ENCODE data around the gene ASCC1. TPM values are rescaled to one million over a fixed set of nuclear protein-coding genes. Genes with fewer than 3 reads are reported as not detected.

Gene ASCC1
- total RNA-seq, 1 donor from 2014 or later = 34.1 TPM

DNA sequence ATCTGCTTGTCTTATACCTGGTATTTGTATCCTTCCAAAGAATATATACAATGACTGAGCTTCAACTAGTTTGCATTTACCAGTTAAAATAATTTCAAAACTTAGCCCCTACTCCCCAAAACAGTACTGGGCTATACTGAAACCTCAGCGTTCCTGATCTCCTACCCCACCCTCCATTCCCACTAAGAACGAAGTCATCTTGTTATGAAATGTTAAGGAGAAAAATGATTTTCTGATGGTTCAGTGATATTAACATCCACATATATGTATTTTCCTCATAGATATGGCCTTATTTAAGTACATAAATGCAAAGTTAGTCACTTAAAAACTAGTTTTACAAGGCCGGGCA lies 29.1 kb downstream of the ASCC1 start:
- Mint-ChIP-seq H3K27ac (no peak overlapping the region), H3K27me3 (no peaks in the 10 kb centered on the region), H3K36me3 (ENCODE audit: low read depth) (peaks cover 35% of the 10 kb centered on the region), H3K4me1 (peaks cover 5% of the 10 kb centered on the region), H3K4me3 (no peak overlapping the region), H3K9me3 (peaks cover 11% of the 10 kb centered on the region)
- intact Hi-C loops (cut with micrococcal nuclease) = no loop called here
- DNase-seq = no peak

DNA sequence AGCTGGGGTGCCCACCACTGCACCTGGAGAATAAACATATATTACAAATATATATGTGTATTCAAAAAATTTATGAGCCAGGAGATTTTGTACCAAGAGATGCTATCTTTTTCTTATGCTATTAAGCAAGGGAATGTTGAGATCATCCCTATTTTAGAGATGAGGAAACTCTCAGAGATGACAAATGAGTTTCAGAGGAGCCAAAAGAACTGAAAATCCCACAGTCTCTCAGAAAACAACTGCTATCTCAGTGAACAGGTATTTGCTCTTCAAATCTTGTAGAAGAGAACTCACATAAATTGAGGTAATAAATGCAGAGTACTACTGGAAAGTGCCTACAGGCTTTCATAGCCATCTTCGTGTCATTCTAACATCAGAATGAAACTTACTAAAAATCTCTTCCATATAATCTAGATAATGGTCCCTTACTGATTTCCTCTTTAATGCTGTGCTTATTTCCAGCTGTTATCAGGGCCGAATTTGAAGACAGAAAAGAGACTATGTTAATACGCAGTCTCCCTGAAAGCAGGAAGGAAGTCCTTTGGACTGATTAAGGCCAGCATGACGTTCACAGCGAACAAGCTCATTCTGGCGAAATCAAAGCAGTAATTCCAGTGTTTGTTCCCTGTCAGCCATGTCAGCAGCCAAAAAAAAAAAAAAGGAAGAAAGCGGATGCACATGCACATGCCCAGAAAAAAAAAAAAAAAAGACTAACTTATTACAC lies 29.7 kb downstream of the ASCC1 start:
- H3K9me3 Mint-ChIP-seq = peaks cover 11% of the 10 kb centered on the region
- intact Hi-C loops (cut with micrococcal nuclease) = no loop called here
- H3K4me3 Mint-ChIP-seq = no peak overlapping the region
- no peak overlapping the region for H3K27ac Mint-ChIP-seq
- DNase-seq = no peak
- no peaks in the 10 kb centered on the region for H3K27me3 Mint-ChIP-seq
- H3K4me1 Mint-ChIP-seq = peaks cover 5% of the 10 kb centered on the region
- H3K36me3 Mint-ChIP-seq (ENCODE audit: low read depth) = peaks cover 38% of the 10 kb centered on the region

DNA sequence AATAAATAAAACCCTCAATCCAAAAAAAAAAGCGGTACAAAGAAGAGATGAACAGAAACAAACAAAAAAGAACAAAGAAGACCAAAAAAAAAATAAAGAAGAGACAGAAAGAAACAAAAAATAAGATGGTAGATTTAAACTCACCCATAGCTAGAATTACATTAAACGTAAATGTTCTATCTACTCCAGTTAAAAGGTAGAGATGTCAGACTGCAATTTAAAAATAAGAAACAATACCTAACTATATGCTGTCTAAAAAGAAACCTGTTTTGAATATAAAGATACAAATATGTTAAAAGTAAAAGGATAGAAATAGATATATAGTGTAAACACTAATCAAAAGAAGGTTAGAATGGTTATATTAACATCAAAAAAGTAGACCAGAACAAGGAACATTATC lies 31.9 kb downstream of the ASCC1 start:
- peaks cover 38% of the 10 kb centered on the region for H3K36me3 Mint-ChIP-seq (ENCODE audit: low read depth)
- DNase-seq = no peak
- no peaks in the 10 kb centered on the region for H3K27me3 Mint-ChIP-seq
- peaks cover 5% of the 10 kb centered on the region for H3K4me1 Mint-ChIP-seq
- H3K9me3 Mint-ChIP-seq = peaks cover 11% of the 10 kb centered on the region
- intact Hi-C loops (cut with micrococcal nuclease) = no loop called here
- H3K27ac Mint-ChIP-seq = no peak overlapping the region
- no peak overlapping the region for H3K4me3 Mint-ChIP-seq

DNA sequence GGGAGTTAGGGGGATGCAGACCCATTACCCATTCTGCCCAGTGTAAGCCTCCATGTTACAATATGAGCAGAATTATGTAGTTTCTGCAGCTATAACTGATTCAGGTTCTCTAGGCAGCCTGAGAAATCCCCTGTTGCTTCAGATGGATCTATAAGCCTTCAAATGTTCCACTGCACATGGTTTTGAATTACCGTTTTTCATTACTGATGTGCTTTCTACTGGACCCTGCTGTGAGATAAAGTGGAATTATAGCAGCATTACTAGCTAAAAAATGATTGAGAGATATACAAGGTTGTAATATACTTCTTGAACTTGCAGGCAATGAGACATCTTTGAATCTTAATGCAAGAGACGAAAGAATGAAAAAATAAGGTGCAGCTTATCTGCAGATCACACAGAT lies 38.6 kb downstream of the ASCC1 start:
- H3K27ac Mint-ChIP-seq = no peak overlapping the region
- no peak for DNase-seq
- no peaks in the 10 kb centered on the region for H3K27me3 Mint-ChIP-seq
- intact Hi-C loops (cut with micrococcal nuclease) = no loop called here
- no peaks in the 10 kb centered on the region for H3K9me3 Mint-ChIP-seq
- no peak overlapping the region for H3K4me3 Mint-ChIP-seq
- peaks cover 11% of the 10 kb centered on the region for H3K4me1 Mint-ChIP-seq
- peaks cover 31% of the 10 kb centered on the region for H3K36me3 Mint-ChIP-seq (ENCODE audit: low read depth)

DNA sequence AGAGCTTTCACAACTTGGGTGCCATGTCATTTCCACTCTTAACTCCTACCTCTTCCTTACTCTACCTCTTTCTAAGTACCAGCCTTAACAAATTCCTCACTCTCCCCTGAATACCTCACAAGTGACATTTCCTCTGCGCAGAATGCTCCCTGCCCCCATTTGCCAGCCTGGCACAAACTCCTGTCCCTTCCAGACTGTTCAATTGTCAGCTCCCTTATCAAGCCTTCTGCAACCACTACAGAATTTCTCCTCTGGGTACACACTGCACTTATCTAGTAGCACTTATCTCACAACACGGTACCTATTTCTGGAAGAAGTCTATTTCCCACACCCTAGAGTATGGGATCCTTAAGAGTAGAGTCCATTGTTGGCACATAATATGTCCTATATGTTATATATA lies 39.4 kb downstream of the ASCC1 start:
- Mint-ChIP-seq H3K36me3 (ENCODE audit: low read depth) (peaks cover 24% of the 10 kb centered on the region), H3K27me3 (no peaks in the 10 kb centered on the region), H3K9me3 (no peaks in the 10 kb centered on the region), H3K4me3 (no peak overlapping the region), H3K4me1 (peaks cover 12% of the 10 kb centered on the region), H3K27ac (no peak overlapping the region)
- DNase-seq = no peak
- intact Hi-C loops (cut with micrococcal nuclease) = no loop called here

DNA sequence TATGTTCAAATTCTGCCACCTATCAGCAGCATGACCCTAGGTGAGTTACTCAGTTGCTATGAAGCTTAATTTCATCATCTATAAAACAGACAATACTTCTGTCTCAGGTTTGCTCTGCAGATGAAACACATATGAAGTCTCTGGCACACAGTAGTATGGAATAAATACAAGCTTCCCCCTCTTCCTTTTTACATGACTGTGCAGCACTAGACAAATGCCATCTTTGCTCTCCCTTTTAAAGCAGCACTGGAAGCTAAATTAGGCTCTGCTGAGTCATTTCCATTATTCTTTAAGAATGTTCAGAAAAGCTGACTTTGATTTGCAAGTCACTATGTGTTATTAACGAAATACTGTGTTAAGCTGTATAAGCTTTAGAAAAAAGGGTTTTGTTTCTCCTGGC lies 40.9 kb downstream of the ASCC1 start:
- Mint-ChIP-seq H3K27me3 (no peaks in the 10 kb centered on the region), H3K4me1 (peaks cover 13% of the 10 kb centered on the region), H3K4me3 (no peak overlapping the region), H3K9me3 (no peaks in the 10 kb centered on the region), H3K36me3 (ENCODE audit: low read depth) (peaks cover 20% of the 10 kb centered on the region), H3K27ac (no peak overlapping the region)
- no peak for DNase-seq
- intact Hi-C loops (cut with micrococcal nuclease) = no loop called here

DNA sequence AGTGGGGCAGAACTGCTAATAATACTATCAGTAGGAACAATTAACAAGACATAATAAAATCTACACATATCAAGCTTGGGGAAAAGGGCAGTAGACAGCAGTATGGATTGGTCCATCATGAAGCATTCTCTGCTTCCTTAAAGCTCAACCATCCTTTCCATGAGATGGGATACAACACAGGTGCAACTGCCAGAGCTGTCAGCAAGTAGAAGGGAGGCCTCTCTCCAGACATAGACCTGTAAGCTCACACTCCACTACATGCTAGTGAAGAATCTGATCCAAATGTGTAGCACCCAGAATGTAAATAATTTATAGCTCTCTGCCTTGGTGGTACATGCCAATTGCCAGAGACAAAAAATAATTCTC lies 41.8 kb downstream of the ASCC1 start:
- Mint-ChIP-seq H3K4me1 (peaks cover 13% of the 10 kb centered on the region), H3K27me3 (no peaks in the 10 kb centered on the region), H3K36me3 (ENCODE audit: low read depth) (peaks cover 18% of the 10 kb centered on the region), H3K4me3 (no peak overlapping the region), H3K27ac (peak overlapping the region; percentile 25), H3K9me3 (no peaks in the 10 kb centered on the region)
- DNase-seq = no peak
- intact Hi-C loops (cut with micrococcal nuclease) = no loop called here

DNA sequence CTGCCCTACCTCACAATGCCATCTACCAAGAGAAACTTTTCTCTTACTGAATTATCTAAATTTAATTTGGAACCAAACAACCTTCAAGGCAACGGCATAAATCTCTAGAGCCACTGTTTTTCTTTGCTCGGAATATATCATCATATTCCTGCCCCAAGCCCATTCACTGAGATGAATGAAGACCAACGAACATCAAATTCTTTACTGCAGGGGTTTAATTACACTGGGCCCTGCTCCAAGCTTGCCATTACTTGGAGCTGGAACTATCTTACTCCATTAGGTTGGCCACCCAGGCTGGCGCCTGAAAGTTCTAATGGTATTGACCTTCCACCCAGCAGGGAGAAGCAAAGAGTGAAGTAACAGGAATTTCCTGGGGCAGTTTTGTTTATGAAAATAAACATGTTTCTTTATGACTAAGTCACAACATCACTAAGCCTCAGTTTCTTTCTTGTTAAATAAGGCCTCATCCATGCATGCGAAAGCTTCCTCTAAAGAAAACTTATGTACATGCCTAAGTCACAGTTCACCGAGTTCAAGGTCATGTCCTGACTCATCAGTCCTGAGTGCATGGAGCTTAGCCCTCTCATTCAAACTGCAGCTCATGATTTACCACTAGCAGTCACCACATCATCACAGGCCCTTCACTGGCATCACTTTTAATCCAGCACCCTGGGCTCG lies 42.3 kb downstream of the ASCC1 start:
- DNase-seq = no peak

DNA sequence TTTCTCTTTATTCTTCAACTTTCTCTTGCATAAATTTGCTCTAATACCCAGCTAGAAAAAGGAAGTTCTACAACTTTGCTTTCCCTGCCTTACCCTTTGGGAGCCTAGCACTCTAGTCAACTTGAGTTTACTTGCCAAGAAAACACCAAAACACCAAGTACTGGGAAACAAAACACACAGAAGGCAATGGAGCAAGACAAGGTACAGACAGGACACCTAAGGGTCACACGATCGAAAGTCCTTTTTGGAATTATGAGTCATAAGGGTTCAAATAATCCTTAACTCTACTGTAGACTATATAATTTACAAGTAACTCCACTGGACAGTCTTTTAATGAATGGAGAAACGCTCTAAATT lies 42.8 kb downstream of the ASCC1 start:
- Mint-ChIP-seq H3K27me3 (no peaks in the 10 kb centered on the region), H3K9me3 (no peaks in the 10 kb centered on the region), H3K27ac (no peak overlapping the region), H3K4me1 (peaks cover 13% of the 10 kb centered on the region), H3K4me3 (no peak overlapping the region), H3K36me3 (ENCODE audit: low read depth) (peaks cover 17% of the 10 kb centered on the region)
- DNase-seq = no peak
- intact Hi-C loops (cut with micrococcal nuclease) = no loop called here

More for the DNA sequence above, 42.3 kb downstream of the ASCC1 start:
- peaks cover 13% of the 10 kb centered on the region for H3K4me1 Mint-ChIP-seq
- peak overlapping the region; percentile 25 for H3K27ac Mint-ChIP-seq
- no peaks in the 10 kb centered on the region for H3K9me3 Mint-ChIP-seq
- intact Hi-C loops (cut with micrococcal nuclease) = no loop called here
- no peak overlapping the region for H3K4me3 Mint-ChIP-seq
- H3K36me3 Mint-ChIP-seq (ENCODE audit: low read depth) = peaks cover 19% of the 10 kb centered on the region
- no peaks in the 10 kb centered on the region for H3K27me3 Mint-ChIP-seq

DNA sequence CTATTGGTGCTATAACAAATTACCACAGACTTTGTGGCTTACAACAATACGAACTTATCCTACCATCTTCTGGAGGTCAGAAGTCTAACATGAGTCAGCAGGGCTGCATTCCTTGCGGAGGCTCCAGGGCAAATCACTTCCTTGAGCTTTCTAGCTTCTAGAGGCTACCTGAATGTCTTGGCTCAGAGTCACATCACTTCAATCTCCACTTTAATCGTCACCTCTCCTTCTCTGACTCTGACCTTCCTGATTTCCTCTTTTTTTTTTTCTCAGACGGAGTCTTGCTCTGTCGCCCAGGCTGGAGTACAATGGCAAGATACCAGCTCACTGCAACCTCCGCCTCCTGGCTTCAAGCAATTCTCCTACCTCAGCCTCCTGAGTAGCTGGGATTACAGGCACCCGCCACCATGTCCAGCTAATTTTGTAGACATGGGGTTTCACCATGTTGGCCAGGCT lies 44.9 kb downstream of the ASCC1 start:
- no peaks in the 10 kb centered on the region for H3K27me3 Mint-ChIP-seq
- H3K9me3 Mint-ChIP-seq = no peaks in the 10 kb centered on the region
- no peak overlapping the region for H3K27ac Mint-ChIP-seq
- H3K4me1 Mint-ChIP-seq = peaks cover 13% of the 10 kb centered on the region
- peaks cover 16% of the 10 kb centered on the region for H3K36me3 Mint-ChIP-seq (ENCODE audit: low read depth)
- peak; percentile 49 for DNase-seq
- intact Hi-C loops (cut with micrococcal nuclease) = no loop called here
- H3K4me3 Mint-ChIP-seq = no peak overlapping the region

DNA sequence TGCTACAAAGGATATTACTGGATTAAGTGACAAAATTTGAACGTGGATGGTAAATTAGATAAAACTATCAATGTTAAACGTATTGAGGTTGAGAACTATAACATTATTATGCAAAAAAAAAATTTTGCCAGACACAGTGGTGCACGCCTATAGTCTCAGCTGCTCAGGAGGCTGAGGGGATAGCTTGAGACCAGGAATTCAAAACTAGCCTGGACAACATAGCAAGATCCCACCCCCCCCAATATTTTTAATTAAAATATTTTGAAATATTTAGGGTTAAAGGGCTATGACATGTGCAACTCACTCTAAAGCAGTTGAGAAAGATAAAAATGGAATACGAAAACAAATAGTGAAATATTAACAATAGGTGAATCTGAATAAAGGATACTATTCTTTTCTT lies 45.3 kb downstream of the ASCC1 start:
- Mint-ChIP-seq H3K27me3 (no peaks in the 10 kb centered on the region), H3K4me3 (no peak overlapping the region)

DNA sequence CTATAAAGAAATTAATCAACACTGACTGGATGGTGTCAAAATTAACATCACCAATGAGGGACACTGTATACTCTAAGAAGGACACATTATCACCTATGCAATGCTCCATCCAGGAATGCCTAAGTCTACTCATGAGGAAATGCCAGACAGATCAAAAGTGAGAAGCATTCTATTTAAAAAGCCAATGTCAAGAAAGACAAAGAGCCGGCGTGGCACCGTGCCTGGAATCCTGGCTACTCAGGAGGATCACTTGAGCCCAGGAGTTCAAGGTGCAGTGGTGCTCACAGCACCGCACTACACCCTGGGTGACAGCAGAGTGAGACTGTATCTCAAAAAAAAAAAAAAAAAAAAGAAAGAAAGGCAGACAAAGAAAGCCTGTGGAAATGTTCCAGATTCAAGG lies 45.8 kb downstream of the ASCC1 start:
- DNase-seq = no peak
- intact Hi-C loops (cut with micrococcal nuclease) = no loop called here
- Mint-ChIP-seq H3K9me3 (no peaks in the 10 kb centered on the region), H3K27me3 (no peaks in the 10 kb centered on the region), H3K4me3 (no peak overlapping the region), H3K36me3 (ENCODE audit: low read depth) (peaks cover 19% of the 10 kb centered on the region), H3K27ac (no peak overlapping the region), H3K4me1 (peaks cover 13% of the 10 kb centered on the region)

More for the DNA sequence above, 45.3 kb downstream of the ASCC1 start:
- Mint-ChIP-seq H3K4me1 (peaks cover 13% of the 10 kb centered on the region), H3K36me3 (ENCODE audit: low read depth) (peaks cover 16% of the 10 kb centered on the region), H3K9me3 (no peaks in the 10 kb centered on the region), H3K27ac (no peak overlapping the region)
- intact Hi-C loops (cut with micrococcal nuclease) = no loop called here
- DNase-seq = no peak

DNA sequence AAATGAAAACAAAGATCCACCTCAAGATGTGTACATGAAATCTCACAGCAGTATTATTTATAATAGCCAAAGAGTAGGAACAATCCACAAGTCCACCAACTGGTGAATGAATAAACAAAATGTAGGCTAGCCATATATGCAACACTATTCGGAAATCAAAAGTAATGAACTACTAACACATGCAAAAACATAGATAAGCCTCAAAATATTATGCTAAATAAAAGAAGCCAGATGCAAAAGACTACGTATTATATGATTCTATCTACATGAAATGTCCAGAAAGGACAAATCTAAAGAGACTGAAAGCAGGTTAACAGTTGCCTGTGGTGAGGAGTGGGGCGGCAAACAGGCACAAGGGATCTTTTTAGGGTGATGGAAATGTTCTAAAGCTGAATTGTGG lies 49.0 kb downstream of the ASCC1 start:
- DNase-seq = no peak
- Mint-ChIP-seq H3K4me1 (peaks cover 10% of the 10 kb centered on the region), H3K27ac (no peak overlapping the region), H3K27me3 (no peaks in the 10 kb centered on the region), H3K4me3 (no peak overlapping the region), H3K36me3 (ENCODE audit: low read depth) (peaks cover 23% of the 10 kb centered on the region), H3K9me3 (no peaks in the 10 kb centered on the region)
- intact Hi-C loops (cut with micrococcal nuclease) = no loop called here

DNA sequence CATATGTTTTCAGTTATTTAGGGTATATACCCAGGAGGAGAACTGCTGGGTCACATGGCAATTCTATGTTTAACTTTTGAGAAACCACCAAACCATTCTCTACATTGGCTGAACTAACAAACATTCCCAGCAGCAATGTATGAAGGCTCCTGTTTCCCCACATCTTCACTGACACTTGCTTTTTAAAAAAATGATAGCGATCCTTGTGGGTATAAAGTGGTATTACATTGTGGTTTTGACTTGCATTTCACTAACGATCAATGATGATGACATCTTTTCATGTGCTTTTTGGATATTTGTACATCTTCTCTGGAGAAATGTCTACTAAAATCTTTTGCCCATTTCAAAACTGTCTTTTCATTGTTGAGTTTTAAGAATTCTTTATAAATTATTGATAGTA lies 51.5 kb downstream of the ASCC1 start:
- intact Hi-C loops (cut with micrococcal nuclease) = no loop called here
- Mint-ChIP-seq H3K27ac (no peak overlapping the region), H3K4me1 (peaks cover 12% of the 10 kb centered on the region), H3K4me3 (no peak overlapping the region), H3K36me3 (ENCODE audit: low read depth) (peaks cover 32% of the 10 kb centered on the region), H3K9me3 (no peaks in the 10 kb centered on the region), H3K27me3 (no peaks in the 10 kb centered on the region)
- no peak for DNase-seq

Measured in activated CD4-positive, alpha-beta T cell treated with anti-CD3 and anti-CD28 coated beads, Interleukin-2, amount 10 ng/mL, durations not matched to agents 24 days and 14 days (primary cell).